Tibial artery (tissue), 4 donors: Measurements from ENCODE around the gene OR51I1.

Source experiments
- DNase-seq, 2 donors: peaks; one replicate each; pipeline ENCODE4 v3.0.0-alpha.2; 2019
- H3K27ac ChIP-seq, 2 donors: fragments of 200-600 bp; sonication (generic) in 1 of 2; 1 replicate in 1 of 2; 2 replicates in 1 of 2; pipeline ENCODE4 v1.5.1; 2018 to 2019; ENCODE audit warnings: mild to moderate bottlenecking in 1 of 2
- H3K27me3 ChIP-seq, 2 donors: fragments of 200-600 bp; sonication (generic) in 1 of 2; one replicate each; pipeline versions ENCODE4 v1.5.1 to v1.6.0; 2016 to 2019
- H3K36me3 ChIP-seq, 3 donors: fragments of 200-600 bp; sonication (generic) in 2 of 3; one replicate each; pipeline ENCODE4 v1.5.1; 2016 to 2019; ENCODE audit warnings: mild to moderate bottlenecking in 2 of 3
- H3K4me1 ChIP-seq, 4 donors: fragments of 200-600 bp; sonication (generic) in 2 of 4; 1 replicate in 3 of 4; 2 replicates in 1 of 4; pipeline ENCODE4 v1.5.1; 2016 to 2019
- H3K4me3 ChIP-seq, 2 donors: fragments of 200-600 bp; sonication (generic) in 1 of 2; 1 replicate in 1 of 2; 2 replicates in 1 of 2; pipeline ENCODE4 v1.5.1; 2018 to 2019; ENCODE audit warnings: mild to moderate bottlenecking in 2 of 2
- H3K9me3 ChIP-seq, 3 donors: fragments of 200-600 bp; sonication (generic) in 1 of 3; one replicate each; pipeline ENCODE4 v1.5.1; 2016 to 2019
- CTCF ChIP-seq, 2 experiments: fragments of 200-600 bp in 1 of 2; fragments of 450-650 bp in 1 of 2; IDR thresholded peaks; one replicate each; pipeline ENCODE4 v1.5.1; 2017 to 2019; ENCODE audit warnings: antibody characterized with exemption in 2 of 2, mild to moderate bottlenecking in 1 of 2, moderate library complexity in 1 of 2
- intact Hi-C: fragments of 100-400 bp; cut with DNase I; formaldehyde crosslinking; loops from one replicate; pipeline ENCODE4 v1.15.0; 2023; ENCODE audit warnings: low total_unique reads

Gene OR51I1

GRCh38 chr11:5486003-5486402, 44.7 kb upstream of the OR51I1 start:
- intact Hi-C loops = no loop called here
- no peaks in the 10 kb centered on the region for H3K36me3 ChIP-seq
- no peaks in the 10 kb centered on the region for H3K9me3 ChIP-seq
- TF ChIP-seq CTCF (IDR thresholded peaks at IDR 0.05) = no peak
- no peaks in the 10 kb centered on the region for H3K4me1 ChIP-seq
- H3K27ac ChIP-seq = no peak overlapping the region
- no peaks in the 10 kb centered on the region for H3K27me3 ChIP-seq
- DNase-seq = no peak
- no peak overlapping the region for H3K4me3 ChIP-seq

- H3K9me3 ChIP-seq = no peaks in the 10 kb centered on the region
- intact Hi-C loops = loop anchor here (10.0 kb wide), 1 partner anchor 328 kb away; the partner anchor contains the start of gene OR52N2
- H3K4me1 ChIP-seq = no peaks in the 10 kb centered on the region
- no peaks in the 10 kb centered on the region for H3K36me3 ChIP-seq
- TF ChIP-seq CTCF (IDR thresholded peaks at IDR 0.05) = peak; percentile 60 to 63
- no peak for DNase-seq
- H3K27ac ChIP-seq = no peak overlapping the region
- no peak overlapping the region for H3K4me3 ChIP-seq
- H3K27me3 ChIP-seq = no peaks in the 10 kb centered on the region
Measured at GRCh38 chr11:5476186-5476819, 35.0 kb upstream of the OR51I1 start.

GRCh38 chr11:5473921-5474320, 32.6 kb upstream of the OR51I1 start:
- Histone ChIP-seq H3K27ac (no peak overlapping the region), H3K27me3 (no peaks in the 10 kb centered on the region), H3K4me3 (no peak overlapping the region), H3K9me3 (no peaks in the 10 kb centered on the region), H3K36me3 (no peaks in the 10 kb centered on the region), H3K4me1 (no peaks in the 10 kb centered on the region)
- TF ChIP-seq CTCF (IDR thresholded peaks at IDR 0.05) = no peak
- no peak for DNase-seq
- intact Hi-C loops = loop anchor here (10.0 kb wide), 1 partner anchor 331 kb away; the partner anchor contains the start of gene OR52N2

- H3K27ac ChIP-seq = no peak overlapping the region
Measured at GRCh38 chr11:5467527-5467926, 26.2 kb upstream of the OR51I1 start.

GRCh38 chr11:5460983-5461621, 19.8 kb upstream of the OR51I1 start:
- TF ChIP-seq CTCF (IDR thresholded peaks at IDR 0.05) = no peak
- Histone ChIP-seq H3K27me3 (no peaks in the 10 kb centered on the region), H3K36me3 (no peaks in the 10 kb centered on the region), H3K4me1 (no peaks in the 10 kb centered on the region), H3K9me3 (no peaks in the 10 kb centered on the region), H3K27ac (no peak overlapping the region), H3K4me3 (no peak overlapping the region)
- DNase-seq = no peak
- intact Hi-C loops = no loop called here

More at GRCh38 chr11:5467527-5467926, 26.2 kb upstream of the OR51I1 start:
- no peak for DNase-seq
- Histone ChIP-seq H3K27me3 (no peaks in the 10 kb centered on the region), H3K9me3 (no peaks in the 10 kb centered on the region), H3K4me1 (no peaks in the 10 kb centered on the region), H3K36me3 (no peaks in the 10 kb centered on the region), H3K4me3 (no peak overlapping the region)
- intact Hi-C loops = no loop called here
- TF ChIP-seq CTCF (IDR thresholded peaks at IDR 0.05) = no peak
